Ovary (tissue), 9 donors: ENCODE results near the gene ZNF341. TPM values are rescaled to one million over a fixed set of nuclear protein-coding genes. Genes with fewer than 3 reads are reported as not detected.

Experiments
- DNase-seq, 5 donors: peaks; one replicate each; pipeline ENCODE4 v3.0.0-alpha.2; 2019 to 2020
- H3K27ac ChIP-seq, 2 donors: fragments of 200-600 bp; one replicate each; pipeline versions ENCODE4 v1.5.1 to v1.8.0; 2019 to 2022
- H3K27me3 ChIP-seq: fragments of 200-600 bp; one replicate; pipeline ENCODE4 v1.8.0; 2022
- H3K36me3 ChIP-seq: fragments of 200-600 bp; sonication (generic); one replicate; pipeline ENCODE4 v1.5.1; 2019
- H3K4me1 ChIP-seq: one replicate; pipeline ENCODE4 v1.8.1; 2013; ENCODE audit warnings: mild to moderate bottlenecking, moderate library complexity; ENCODE audit not compliant: insufficient read depth
- H3K4me3 ChIP-seq: fragments of 200-600 bp; sonication (generic); one replicate; pipeline ENCODE4 v1.5.1; 2017
- H3K9me3 ChIP-seq, 2 donors: fragments of 200-600 bp in 1 of 2; sonication (generic) in 1 of 2; one replicate each; pipeline versions ENCODE4 v1.5.1 to v1.8.1; 2013 to 2019; ENCODE audit warnings: mild to moderate bottlenecking in 1 of 2, moderate library complexity in 1 of 2
- CTCF ChIP-seq, 3 donors: fragments of 450-650 bp in 2 of 3; fragments of 200-600 bp in 1 of 3; IDR thresholded peaks; one replicate each; pipeline versions ENCODE4 v1.5.1 to v1.8.0; 2016 to 2022; ENCODE audit warnings: antibody characterized with exemption in 3 of 3, mild to moderate bottlenecking in 1 of 3
- EP300 ChIP-seq: sonication (generic); formaldehyde crosslinking; IDR thresholded peaks from one replicate; pipeline ENCODE4 v1.6.1; 2017; ENCODE audit warnings: antibody characterized with exemption
- POLR2A ChIP-seq: fragments of 450-650 bp; IDR thresholded peaks from one replicate; pipeline ENCODE4 v1.6.1; 2017; ENCODE audit warnings: antibody characterized with exemption, mild to moderate bottlenecking, moderate library complexity
- WGBS, 3 donors: extraction: QIAGEN DNeasy Blood & Tissue Kit in 1 of 3; methylation state at CpG; one replicate each; pipeline versions ENCODE4 v1.1.5 to v1.1.7; 2013 to 2017; 5-methylcytosine and 5-hydroxymethylcytosine counted together
- intact Hi-C, 4 donors: fragments of 100-400 bp; cut with DNase I; formaldehyde crosslinking; loops; one replicate each; pipeline versions ENCODE4 v1.11.0 to v1.15.1; 2022 to 2023
- polyA plus RNA-seq, 2 donors: library from polyadenylated mRNA; stranded (reverse); fragments of 200-250 nt in 1 of 2; fragments of 350-450 nt in 1 of 2; fragmentation: Illumina TruSeq in 1 of 2; extraction: RNeasy Lipid Tissue Mini Kit (QIAGEN cat#74804) in 1 of 2; gene quantifications; one replicate each; pipeline ENCODE4 v1.2.3, GENCODE V29; 2013 to 2014
- total RNA-seq, 7 donors: library from RNA; depleted of rRNA in 2 of 7; stranded (reverse); fragments of >200 nt in 2 of 7; fragmentation: NEBNext Ultra II Directional in 3 of 7; extraction: Animal tissue kit (Norgen Biotek cat#: 25700) in 3 of 7; gene quantifications; one replicate each; pipeline versions ENCODE4 v1.1.0 to v1.2.4, GENCODE V29; 2016 to 2023
- donor health status: DM: no; HTN: no; CAD: no; lungs with moderate emphysema.
- donor health status: DM: no; HTN: no; CAD: no.
- donor health status: Bipolar disorder and iron deficiency.
- donor health status: DM: yes; HTN: yes; CAD: no.
- donor health status: DM: no; HTN: no; CAD: no.
- donor health status: DM: yes; HTN: yes; CAD: no.

The ZNF341 gene
- total and polyA plus RNA-seq, 9 donors, result 1.2 to 3.8 (median 1.6) TPM

DNA sequence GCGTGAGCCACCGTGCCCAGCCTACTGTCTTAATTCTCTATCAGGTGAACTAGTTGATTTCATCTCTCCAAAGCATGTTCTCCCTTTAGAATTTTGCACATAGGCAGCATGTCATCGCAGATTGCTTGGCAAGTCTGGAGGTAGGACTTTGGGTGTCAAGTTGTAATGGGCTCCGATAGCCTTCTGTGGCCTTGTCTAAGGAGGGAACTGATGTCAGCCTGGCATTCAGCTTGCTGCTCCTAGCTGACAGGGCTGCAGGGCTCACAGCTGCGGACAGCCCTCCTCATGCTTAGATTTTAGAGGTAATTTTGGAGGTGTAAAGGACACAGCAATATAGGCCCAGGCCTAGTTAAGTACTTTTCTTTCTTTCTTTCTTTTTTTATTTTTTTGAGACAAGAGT lies 90.6 kb downstream of the ZNF341 start:
- no peak for DNase-seq
- H3K4me3 ChIP-seq, result no peak overlapping the region
- no peaks in the 10 kb centered on the region for H3K27me3 ChIP-seq
- H3K4me1 ChIP-seq, result peaks cover 29% of the 10 kb centered on the region
- TF ChIP-seq POLR2A, result no peak
- TF ChIP-seq CTCF (IDR thresholded peaks at IDR 0.05), result no peak
- TF ChIP-seq EP300, result no peak
- no peaks in the 10 kb centered on the region for H3K9me3 ChIP-seq
- H3K27ac ChIP-seq, result no peak overlapping the region
- H3K36me3 ChIP-seq, result no peaks in the 10 kb centered on the region
- 93 to 97% (median 95%) methylated on average over 5 of the region's 5 CpGs for WGBS, 3 donors
- intact Hi-C loops, result no loop called here

GRCh38 chr20:33822991-33823390 lies 91.2 kb downstream of the ZNF341 start:
- H3K27me3 ChIP-seq, result no peaks in the 10 kb centered on the region
- peaks cover 24% of the 10 kb centered on the region for H3K4me1 ChIP-seq
- no peaks in the 10 kb centered on the region for H3K9me3 ChIP-seq
- no peak overlapping the region for H3K27ac ChIP-seq
- intact Hi-C loops, result no loop called here
- no peaks in the 10 kb centered on the region for H3K36me3 ChIP-seq
- TF ChIP-seq CTCF (IDR thresholded peaks at IDR 0.05), result no peak
- no peak for TF ChIP-seq POLR2A
- TF ChIP-seq EP300, result no peak
- 95 to 96% (median 95%) methylated on average over 5 of the region's 5 CpGs for WGBS, 3 donors
- DNase-seq, result no peak
- H3K4me3 ChIP-seq, result no peak overlapping the region

- peaks cover 25% of the 10 kb centered on the region for H3K4me1 ChIP-seq
Observed at GRCh38 chr20:33824852-33825251, 93.1 kb downstream of the ZNF341 start.

DNA sequence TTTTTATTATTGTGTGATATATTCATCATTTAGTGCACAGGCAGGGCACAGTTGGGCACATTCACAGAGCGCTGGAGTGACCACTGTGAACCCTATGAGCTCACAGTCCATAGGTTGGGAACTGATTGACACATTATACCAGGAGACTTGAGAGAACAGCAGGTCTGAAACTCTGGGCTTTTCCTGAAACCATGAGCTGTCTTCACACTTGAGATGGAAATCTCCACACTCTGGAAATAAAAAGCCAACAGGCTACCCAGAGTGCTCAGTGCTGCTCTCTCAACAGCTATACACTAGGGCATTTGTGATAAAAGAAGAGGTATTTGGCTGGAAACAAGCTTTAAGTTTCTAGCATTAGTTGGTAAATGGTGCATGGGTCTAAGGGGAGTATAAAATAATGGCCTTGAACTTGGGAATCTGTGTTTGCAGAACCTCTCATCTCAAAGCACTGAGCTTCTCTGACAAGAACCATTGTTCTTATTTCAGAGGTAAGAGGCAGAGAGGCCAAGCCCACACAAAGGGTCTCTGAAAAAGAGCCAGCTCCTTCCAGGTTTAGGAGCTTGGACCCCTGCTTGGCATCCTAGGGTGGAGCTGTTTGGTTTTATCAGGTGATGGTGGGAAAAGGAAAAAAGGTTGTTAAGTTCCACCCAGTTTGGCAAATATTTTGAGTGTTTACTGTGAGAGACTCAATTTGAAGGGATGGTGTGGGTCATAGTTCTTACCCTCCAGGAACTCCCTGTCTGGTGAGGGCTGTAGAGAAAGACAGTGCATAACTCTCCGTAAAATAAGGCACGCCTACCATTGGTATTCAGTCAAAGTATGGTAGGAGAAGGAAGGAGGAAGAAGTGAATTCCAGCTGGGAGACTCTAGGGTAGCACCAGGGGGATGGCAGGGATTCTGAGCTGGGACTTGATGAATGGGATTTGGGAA lies 93.8 kb downstream of the ZNF341 start:
- TF ChIP-seq CTCF (IDR thresholded peaks at IDR 0.05) (no peak), EP300 (no peak), POLR2A (no peak)
- Histone ChIP-seq H3K27me3 (no peaks in the 10 kb centered on the region), H3K9me3 (no peaks in the 10 kb centered on the region), H3K4me3 (no peak overlapping the region), H3K27ac (no peak overlapping the region), H3K4me1 (peaks cover 33% of the 10 kb centered on the region), H3K36me3 (no peaks in the 10 kb centered on the region)
- intact Hi-C loops, result no loop called here
- 89 to 91% (median 89%) methylated on average over 3 of the region's 3 CpGs for WGBS, 3 donors
- no peak for DNase-seq

More at GRCh38 chr20:33824852-33825251, 93.1 kb downstream of the ZNF341 start:
- no peak for TF ChIP-seq POLR2A
- no peak for TF ChIP-seq CTCF (IDR thresholded peaks at IDR 0.05)
- TF ChIP-seq EP300, result no peak
- Histone ChIP-seq H3K27ac (no peak overlapping the region), H3K4me3 (no peak overlapping the region), H3K9me3 (no peaks in the 10 kb centered on the region), H3K27me3 (no peaks in the 10 kb centered on the region), H3K36me3 (no peaks in the 10 kb centered on the region)
- no peak for DNase-seq
- intact Hi-C loops, result no loop called here
- 92 to 97% (median 92%) methylated on average over 1 of the region's 1 CpG for WGBS, 3 donors
